HEK293 (cell line): ENCODE results near the gene RPL7A.
"Not testable (repeated sequence)": the region's sequence is repeated elsewhere in the genome, so short reads cannot be mapped to it uniquely, and the experiment has no call there.

Experiments
- CTCF ChIA-PET: fragments of 350-600 bp; formaldehyde crosslinking; extraction: SDS; loops from one replicate; lab custom pipeline; 2021; ENCODE audit warnings: antibody characterized with exemption; lab: Yijun Ruan, JAX
- POLR2A ChIA-PET: fragments of 300-600 bp; formaldehyde crosslinking; extraction: SDS; loops from one replicate; lab custom pipeline; 2020; ENCODE audit warnings: antibody characterized with exemption, inconsistent platforms; lab: Yijun Ruan, JAX
- H3K27ac ChIP-seq: fragments of 200-500 bp; sonication (Bioruptor generic); 2 replicates; pipeline ENCODE4 v1.5.1; 2014; ENCODE audit warnings: low read depth, low read length, control low read depth, inconsistent platforms; ENCODE audit errors: extremely low read depth
- H3K36me3 ChIP-seq, 2 experiments: fragments of 200-500 bp in 1 of 2; sonication (Bioruptor generic) in 1 of 2; 1 replicate in 1 of 2; 2 replicates in 1 of 2; pipeline ENCODE4 v1.5.1; 2014 to 2017; ENCODE audit warnings: inconsistent platforms in 2 of 2, low read length in 2 of 2; ENCODE audit not compliant: control insufficient read depth in 2 of 2, insufficient read depth in 1 of 2
- H3K4me1 ChIP-seq: fragments of 200-500 bp; sonication (Bioruptor generic); 2 replicates; pipeline ENCODE4 v1.5.1; 2014; ENCODE audit warnings: mild to moderate bottlenecking, low read length, inconsistent platforms; ENCODE audit not compliant: control insufficient read depth, insufficient read depth
- H3K4me3 ChIP-seq: 2 replicates; pipeline ENCODE4 v1.5.1; 2011; ENCODE audit warnings: low read depth, mild to moderate bottlenecking, control low read depth, low read length, moderate library complexity
- H3K9me3 ChIP-seq: fragments of 200-500 bp; sonication (Bioruptor generic); 2 replicates; pipeline ENCODE4 v1.5.1; 2014; ENCODE audit warnings: low read depth, low read length, inconsistent platforms; ENCODE audit not compliant: control insufficient read depth, insufficient read depth
- SETDB1 ChIP-seq: IDR thresholded peaks from one replicate; pipeline ENCODE4 v1.6.1; 2017; ENCODE audit warnings: mild to moderate bottlenecking, low read length, moderate library complexity, mixed read lengths; ENCODE audit not compliant: insufficient read length
- ZNF223 ChIP-seq: fragments of 450-650 bp; formaldehyde crosslinking; IDR thresholded peaks from 2 replicates; pipeline ENCODE4 v1.5.1; 2016; ENCODE audit warnings: missing biosample characterization, missing genetic modification characterization
- ZNF529 ChIP-seq: fragments of 450-650 bp; formaldehyde crosslinking; IDR thresholded peaks from 2 replicates; pipeline ENCODE4 v1.5.1; 2017; ENCODE audit warnings: missing genetic modification characterization, missing biosample characterization; ENCODE audit not compliant: insufficient replicate concordance
- ZNF621 ChIP-seq: fragments of 450-650 bp; formaldehyde crosslinking; IDR thresholded peaks from 2 replicates; pipeline ENCODE4 v1.5.1; 2017; ENCODE audit warnings: missing biosample characterization, missing genetic modification characterization
- ZNF626 ChIP-seq: fragments of 450-650 bp; sonication (Bioruptor Pico); formaldehyde crosslinking; IDR thresholded peaks from 2 replicates; pipeline ENCODE4 v1.5.1; 2018; ENCODE audit warnings: missing biosample characterization, missing genetic modification characterization, inconsistent platforms
- ZNF629 ChIP-seq: fragments of 450-650 bp; formaldehyde crosslinking; IDR thresholded peaks from 2 replicates; pipeline ENCODE4 v1.5.1; 2017; ENCODE audit warnings: missing biosample characterization, missing genetic modification characterization
- ZNF654 ChIP-seq: fragments of 450-650 bp; formaldehyde crosslinking; IDR thresholded peaks from 2 replicates; pipeline ENCODE4 v1.5.1; 2016; ENCODE audit warnings: low read depth, missing biosample characterization, missing genetic modification characterization
- ZNF670 ChIP-seq: fragments of 450-650 bp; formaldehyde crosslinking; IDR thresholded peaks from 2 replicates; pipeline ENCODE4 v1.5.1; 2016; ENCODE audit warnings: missing biosample characterization, missing genetic modification characterization, low read depth
- ZNF837 ChIP-seq: fragments of 450-650 bp; formaldehyde crosslinking; IDR thresholded peaks from 2 replicates; pipeline ENCODE4 v1.5.1; 2016; ENCODE audit warnings: missing biosample characterization, missing genetic modification characterization
- TF ChIP-seq, protein P1 (sequence below): fragments of 450-650 bp; formaldehyde crosslinking; optimal IDR thresholded peaks from 2 replicates; pipeline ENCODE3; 2016; ENCODE audit warnings: missing biosample characterization, mild to moderate bottlenecking, missing genetic modification characterization
- TF ChIP-seq, protein P2 (sequence below): fragments of 450-650 bp; formaldehyde crosslinking; IDR thresholded peaks from 2 replicates; pipeline ENCODE4 v1.5.1; 2016; ENCODE audit warnings: missing biosample characterization, missing genetic modification characterization
- TF ChIP-seq, protein P3 (sequence below): fragments of 450-650 bp; formaldehyde crosslinking; IDR thresholded peaks from 2 replicates; pipeline ENCODE4 v1.5.1; 2016; ENCODE audit warnings: missing biosample characterization, missing genetic modification characterization
- TF ChIP-seq, protein P4 (sequence below): fragments of 450-650 bp; formaldehyde crosslinking; IDR thresholded peaks from 2 replicates; pipeline ENCODE4 v1.5.1; 2016; ENCODE audit warnings: missing biosample characterization, missing genetic modification characterization, borderline replicate concordance

The RPL7A gene

DNA sequence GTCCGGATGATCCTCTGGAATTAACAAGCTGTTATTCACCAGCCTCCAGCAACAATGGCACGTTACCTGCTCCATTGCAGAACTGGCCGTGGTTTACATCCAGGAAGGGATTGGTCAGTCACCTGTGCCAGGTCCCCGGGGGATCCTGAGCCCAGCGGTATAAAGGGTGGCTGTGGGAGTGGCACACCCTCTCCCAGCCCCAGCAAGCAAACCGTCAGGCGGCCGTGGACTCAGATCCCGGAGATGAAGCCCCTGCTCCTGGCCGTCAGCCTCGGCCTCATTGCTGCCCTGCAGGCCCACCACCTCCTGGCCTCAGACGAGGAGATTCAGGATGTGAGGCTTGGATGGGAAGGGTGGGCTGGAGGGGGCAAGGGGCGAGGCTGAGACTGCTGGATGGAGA lies 30.5 kb upstream of the RPL7A start:
- CTCF ChIA-PET: interaction anchor here (0.6 kb wide), 1 partner anchor 397 kb away, joined by 3 read pairs; no protein-coding TSS in a partner anchor
- H3K27ac ChIP-seq, H3K9me3 ChIP-seq, H3K4me3 ChIP-seq, H3K4me1 ChIP-seq, H3K36me3 ChIP-seq, POLR2A ChIA-PET: not testable (repeated sequence)

DNA sequence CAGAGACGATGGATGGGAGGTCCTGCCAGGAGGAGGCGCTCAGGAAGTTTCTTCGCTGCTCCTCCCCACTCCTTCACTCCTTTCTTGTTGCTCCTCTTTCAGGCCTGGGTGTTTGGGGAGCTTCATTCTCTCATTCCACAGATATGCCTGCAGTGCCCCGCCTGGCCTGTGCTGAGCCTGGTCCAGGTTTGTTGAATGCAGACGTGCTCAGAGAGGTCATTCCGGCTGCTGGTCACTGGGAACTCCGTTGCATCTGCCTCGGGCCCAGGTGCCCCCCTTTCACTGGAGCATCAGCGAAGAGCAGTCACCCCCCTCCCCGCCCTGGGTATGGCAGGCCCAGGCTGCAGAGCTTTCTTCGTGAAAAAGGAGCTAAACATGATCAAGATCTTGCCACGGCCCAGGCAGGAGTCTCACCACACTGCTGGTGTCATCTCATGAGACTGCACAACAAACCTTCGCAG lies 27.6 kb upstream of the RPL7A start:
- no peaks in the 10 kb centered on the region for H3K9me3 ChIP-seq
- H3K4me1 ChIP-seq: no peaks in the 10 kb centered on the region
- H3K36me3 ChIP-seq: no peaks in the 10 kb centered on the region
- ChIA-PET POLR2A (interaction anchor here (1.0 kb wide), 1 partner anchor 27 kb away, joined by 3 read pairs; the partner anchor contains the start of gene MED22), CTCF (interaction anchor here (0.6 to 1.5 kb wide), 6 partner anchors 10 to 177 kb away, joined by 3 to 7 read pairs (median 3); no protein-coding TSS in a partner anchor)
- H3K4me3 ChIP-seq: no peak overlapping the region
- TF ChIP-seq, protein P1, sequence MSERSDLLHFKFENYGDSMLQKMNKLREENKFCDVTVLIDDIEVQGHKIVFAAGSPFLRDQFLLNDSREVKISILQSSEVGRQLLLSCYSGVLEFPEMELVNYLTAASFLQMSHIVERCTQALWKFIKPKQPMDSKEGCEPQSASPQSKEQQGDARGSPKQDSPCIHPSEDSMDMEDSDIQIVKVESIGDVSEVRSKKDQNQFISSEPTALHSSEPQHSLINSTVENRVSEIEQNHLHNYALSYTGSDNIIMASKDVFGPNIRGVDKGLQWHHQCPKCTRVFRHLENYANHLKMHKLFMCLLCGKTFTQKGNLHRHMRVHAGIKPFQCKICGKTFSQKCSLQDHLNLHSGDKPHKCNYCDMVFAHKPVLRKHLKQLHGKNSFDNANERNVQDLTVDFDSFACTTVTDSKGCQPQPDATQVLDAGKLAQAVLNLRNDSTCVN: no peak
- TF ChIP-seq ZNF626 (tag by site-specific recombination) (no peak), ZNF629 (tag by site-specific recombination) (no peak), ZNF529 (tag by site-specific recombination) (no peak)
- H3K27ac ChIP-seq: no peak overlapping the region

DNA sequence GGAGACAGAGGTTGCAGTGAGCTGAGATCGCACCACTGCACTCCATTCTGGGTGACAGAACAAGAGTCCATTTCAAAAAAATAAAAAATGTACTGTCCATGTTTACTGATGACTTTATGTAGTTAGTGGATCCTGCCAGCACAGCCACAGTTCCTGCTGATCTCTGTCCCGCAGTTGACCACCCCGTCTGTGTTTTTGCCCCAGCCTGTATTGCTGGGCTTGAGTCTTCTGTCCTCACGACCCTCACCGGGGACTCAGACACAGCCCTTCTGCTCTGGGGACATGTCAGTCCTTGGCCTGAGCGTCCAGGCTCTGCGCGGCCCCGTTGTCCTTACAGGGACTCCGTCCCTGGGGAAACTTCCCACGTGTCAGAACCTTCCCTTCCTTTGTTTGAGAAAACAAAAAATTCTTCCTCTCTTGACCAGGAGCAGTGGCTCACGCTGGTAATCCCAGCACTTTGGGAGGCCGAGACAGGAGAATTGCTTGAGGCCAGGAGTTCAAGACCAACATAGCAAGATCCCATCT lies 26.5 kb upstream of the RPL7A start:
- POLR2A ChIA-PET: interaction anchor here (1.0 kb wide), 1 partner anchor 26 kb away, joined by 3 read pairs; the partner anchor contains the start of gene MED22
- H3K36me3 ChIP-seq: no peaks in the 10 kb centered on the region
- TF ChIP-seq ZNF670 (tag by site-specific recombination) (no peak), ZNF223 (tag by site-specific recombination) (no peak), ZNF654 (tag by site-specific recombination) (no peak), SETDB1 (no peak)
- TF ChIP-seq, protein P2, sequence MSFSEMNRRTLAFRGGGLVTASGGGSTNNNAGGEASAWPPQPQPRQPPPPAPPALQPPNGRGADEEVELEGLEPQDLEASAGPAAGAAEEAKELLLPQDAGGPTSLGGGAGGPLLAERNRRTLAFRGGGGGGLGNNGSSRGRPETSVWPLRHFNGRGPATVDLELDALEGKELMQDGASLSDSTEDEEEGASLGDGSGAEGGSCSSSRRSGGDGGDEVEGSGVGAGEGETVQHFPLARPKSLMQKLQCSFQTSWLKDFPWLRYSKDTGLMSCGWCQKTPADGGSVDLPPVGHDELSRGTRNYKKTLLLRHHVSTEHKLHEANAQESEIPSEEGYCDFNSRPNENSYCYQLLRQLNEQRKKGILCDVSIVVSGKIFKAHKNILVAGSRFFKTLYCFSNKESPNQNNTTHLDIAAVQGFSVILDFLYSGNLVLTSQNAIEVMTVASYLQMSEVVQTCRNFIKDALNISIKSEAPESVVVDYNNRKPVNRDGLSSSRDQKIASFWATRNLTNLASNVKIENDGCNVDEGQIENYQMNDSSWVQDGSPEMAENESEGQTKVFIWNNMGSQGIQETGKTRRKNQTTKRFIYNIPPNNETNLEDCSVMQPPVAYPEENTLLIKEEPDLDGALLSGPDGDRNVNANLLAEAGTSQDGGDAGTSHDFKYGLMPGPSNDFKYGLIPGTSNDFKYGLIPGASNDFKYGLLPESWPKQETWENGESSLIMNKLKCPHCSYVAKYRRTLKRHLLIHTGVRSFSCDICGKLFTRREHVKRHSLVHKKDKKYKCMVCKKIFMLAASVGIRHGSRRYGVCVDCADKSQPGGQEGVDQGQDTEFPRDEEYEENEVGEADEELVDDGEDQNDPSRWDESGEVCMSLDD (tag by site-specific recombination): no peak
- TF ChIP-seq, all 188 proteins: peak for 0
- CTCF ChIA-PET: interaction anchor here (1.2 to 1.5 kb wide), 2 partner anchors 9 to 133 kb away, joined by 3 to 4 read pairs; no protein-coding TSS in a partner anchor
- H3K27ac ChIP-seq: no peak overlapping the region
- H3K9me3 ChIP-seq: no peaks in the 10 kb centered on the region
- no peak overlapping the region for H3K4me3 ChIP-seq
- H3K4me1 ChIP-seq: no peaks in the 10 kb centered on the region

DNA sequence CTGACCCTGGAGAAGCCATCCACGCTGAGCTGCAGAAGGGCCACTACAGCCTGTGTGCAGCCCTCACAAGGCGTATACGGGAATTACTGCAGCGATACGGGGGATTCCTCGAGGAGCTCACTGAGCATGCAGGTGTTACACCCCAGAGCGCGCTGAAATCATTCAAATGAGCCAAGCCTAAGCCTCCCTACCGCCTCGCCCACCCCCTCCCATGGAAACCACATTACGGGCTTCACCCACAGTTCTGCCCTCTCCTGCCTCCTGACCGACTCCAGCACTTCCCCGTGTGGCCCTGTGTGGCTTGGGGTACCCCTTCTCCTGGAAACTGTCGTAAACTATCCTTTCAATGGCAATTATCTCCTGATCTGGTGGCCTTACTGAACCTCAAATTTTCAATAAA lies 25.3 kb upstream of the RPL7A start:
- no peak overlapping the region for H3K27ac ChIP-seq
- CTCF ChIA-PET: interaction anchor here (0.6 to 1.3 kb wide), 5 partner anchors 8 to 257 kb away, joined by 3 to 6 read pairs (median 3); no protein-coding TSS in a partner anchor
- no peak overlapping the region for H3K4me3 ChIP-seq
- no peaks in the 10 kb centered on the region for H3K36me3 ChIP-seq
- TF ChIP-seq, protein P3, sequence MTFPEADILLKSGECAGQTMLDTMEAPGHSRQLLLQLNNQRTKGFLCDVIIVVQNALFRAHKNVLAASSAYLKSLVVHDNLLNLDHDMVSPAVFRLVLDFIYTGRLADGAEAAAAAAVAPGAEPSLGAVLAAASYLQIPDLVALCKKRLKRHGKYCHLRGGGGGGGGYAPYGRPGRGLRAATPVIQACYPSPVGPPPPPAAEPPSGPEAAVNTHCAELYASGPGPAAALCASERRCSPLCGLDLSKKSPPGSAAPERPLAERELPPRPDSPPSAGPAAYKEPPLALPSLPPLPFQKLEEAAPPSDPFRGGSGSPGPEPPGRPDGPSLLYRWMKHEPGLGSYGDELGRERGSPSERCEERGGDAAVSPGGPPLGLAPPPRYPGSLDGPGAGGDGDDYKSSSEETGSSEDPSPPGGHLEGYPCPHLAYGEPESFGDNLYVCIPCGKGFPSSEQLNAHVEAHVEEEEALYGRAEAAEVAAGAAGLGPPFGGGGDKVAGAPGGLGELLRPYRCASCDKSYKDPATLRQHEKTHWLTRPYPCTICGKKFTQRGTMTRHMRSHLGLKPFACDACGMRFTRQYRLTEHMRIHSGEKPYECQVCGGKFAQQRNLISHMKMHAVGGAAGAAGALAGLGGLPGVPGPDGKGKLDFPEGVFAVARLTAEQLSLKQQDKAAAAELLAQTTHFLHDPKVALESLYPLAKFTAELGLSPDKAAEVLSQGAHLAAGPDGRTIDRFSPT (tag by site-specific recombination): no peak
- TF ChIP-seq ZNF837 (tag by site-specific recombination) (no peak), ZNF621 (tag by site-specific recombination) (no peak)
- TF ChIP-seq, protein P4, sequence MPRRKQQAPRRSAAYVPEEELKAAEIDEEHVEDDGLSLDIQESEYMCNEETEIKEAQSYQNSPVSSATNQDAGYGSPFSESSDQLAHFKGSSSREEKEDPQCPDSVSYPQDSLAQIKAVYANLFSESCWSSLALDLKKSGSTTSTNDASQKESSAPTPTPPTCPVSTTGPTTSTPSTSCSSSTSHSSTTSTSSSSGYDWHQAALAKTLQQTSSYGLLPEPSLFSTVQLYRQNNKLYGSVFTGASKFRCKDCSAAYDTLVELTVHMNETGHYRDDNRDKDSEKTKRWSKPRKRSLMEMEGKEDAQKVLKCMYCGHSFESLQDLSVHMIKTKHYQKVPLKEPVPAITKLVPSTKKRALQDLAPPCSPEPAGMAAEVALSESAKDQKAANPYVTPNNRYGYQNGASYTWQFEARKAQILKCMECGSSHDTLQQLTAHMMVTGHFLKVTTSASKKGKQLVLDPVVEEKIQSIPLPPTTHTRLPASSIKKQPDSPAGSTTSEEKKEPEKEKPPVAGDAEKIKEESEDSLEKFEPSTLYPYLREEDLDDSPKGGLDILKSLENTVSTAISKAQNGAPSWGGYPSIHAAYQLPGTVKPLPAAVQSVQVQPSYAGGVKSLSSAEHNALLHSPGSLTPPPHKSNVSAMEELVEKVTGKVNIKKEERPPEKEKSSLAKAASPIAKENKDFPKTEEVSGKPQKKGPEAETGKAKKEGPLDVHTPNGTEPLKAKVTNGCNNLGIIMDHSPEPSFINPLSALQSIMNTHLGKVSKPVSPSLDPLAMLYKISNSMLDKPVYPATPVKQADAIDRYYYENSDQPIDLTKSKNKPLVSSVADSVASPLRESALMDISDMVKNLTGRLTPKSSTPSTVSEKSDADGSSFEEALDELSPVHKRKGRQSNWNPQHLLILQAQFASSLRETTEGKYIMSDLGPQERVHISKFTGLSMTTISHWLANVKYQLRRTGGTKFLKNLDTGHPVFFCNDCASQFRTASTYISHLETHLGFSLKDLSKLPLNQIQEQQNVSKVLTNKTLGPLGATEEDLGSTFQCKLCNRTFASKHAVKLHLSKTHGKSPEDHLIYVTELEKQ: no peak
- no peaks in the 10 kb centered on the region for H3K9me3 ChIP-seq
- POLR2A ChIA-PET: interaction anchor here (0.6 kb wide), 1 partner anchor 12 kb away, joined by 3 read pairs; no protein-coding TSS in a partner anchor
- no peaks in the 10 kb centered on the region for H3K4me1 ChIP-seq
